ENCODE data around the gene FMNL2.
"Not testable (repeated sequence)": the region's sequence is repeated elsewhere in the genome, so short reads cannot be mapped to it uniquely, and the experiment has no call there.

FMNL2 gene

DNA sequence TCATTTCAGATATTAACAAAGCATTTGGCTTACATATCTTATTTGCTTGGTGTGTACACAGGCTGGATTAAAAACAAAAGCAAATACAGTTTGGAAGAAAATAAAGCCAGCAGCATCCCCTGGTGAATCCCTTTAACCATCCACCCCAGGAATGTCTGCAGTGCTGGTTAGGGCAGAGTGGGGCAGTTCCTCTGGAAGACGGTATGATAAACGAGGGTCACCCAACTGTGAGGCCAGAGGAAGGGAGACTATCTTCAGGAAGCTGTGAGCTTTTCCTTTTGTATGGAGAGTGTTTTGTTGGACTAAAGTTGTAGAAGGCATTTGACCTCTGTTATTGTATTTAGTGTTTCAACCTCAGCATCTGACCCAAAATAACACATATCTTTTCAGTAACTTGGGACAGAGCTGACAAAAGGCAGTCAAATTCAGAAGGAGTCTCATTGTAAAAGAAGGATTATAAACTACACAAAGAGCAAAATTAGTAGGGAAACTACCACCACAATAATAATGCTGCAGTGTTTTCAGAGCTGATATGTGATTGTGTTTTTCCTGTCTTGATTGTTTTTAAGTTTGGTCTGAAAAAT is 159.1 kb downstream of the FMNL2 start:
- DNase-seq, result no peak
- no peak for ATAC-seq

- no peak for DNase-seq
These were observed 161.4 kb downstream of the FMNL2 start for GRCh38 chr2:152496371-152496770.

DNA sequence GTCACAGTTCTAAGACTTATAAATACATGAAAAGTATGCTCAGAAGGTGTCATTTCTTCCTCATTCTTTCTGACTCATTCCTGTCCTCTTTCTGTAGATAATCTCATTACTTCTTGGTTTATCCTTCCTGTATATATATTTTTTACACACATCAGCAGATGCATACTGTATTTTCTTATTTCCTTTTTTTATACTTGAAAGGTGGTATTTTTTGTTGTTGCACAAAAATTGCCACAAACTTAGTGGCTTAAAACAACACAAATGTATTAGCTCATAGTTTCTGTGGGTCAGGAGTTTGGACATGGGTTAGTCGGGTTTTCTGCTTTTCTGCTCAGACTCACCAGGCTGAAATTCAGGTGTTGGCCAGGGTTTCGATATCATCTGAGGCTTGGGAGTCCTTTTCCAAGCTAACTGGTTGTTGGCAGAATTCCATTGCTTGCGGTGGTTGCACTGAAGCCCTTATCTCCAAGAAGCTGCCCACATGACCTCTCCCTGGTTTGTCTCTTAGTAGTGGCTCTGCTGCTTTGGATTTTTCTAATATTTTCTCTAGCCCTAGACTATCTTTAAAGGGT is 162.6 kb downstream of the FMNL2 start:
- DNase-seq, result no peak
- no peak for ATAC-seq

More at GRCh38 chr2:152496371-152496770, 161.4 kb downstream of the FMNL2 start:
- no peak for ATAC-seq

- DNase-seq (no peak), ATAC-seq (no peak)
These were observed 164.4 kb downstream of the FMNL2 start for GRCh38 chr2:152499331-152499816.

DNA sequence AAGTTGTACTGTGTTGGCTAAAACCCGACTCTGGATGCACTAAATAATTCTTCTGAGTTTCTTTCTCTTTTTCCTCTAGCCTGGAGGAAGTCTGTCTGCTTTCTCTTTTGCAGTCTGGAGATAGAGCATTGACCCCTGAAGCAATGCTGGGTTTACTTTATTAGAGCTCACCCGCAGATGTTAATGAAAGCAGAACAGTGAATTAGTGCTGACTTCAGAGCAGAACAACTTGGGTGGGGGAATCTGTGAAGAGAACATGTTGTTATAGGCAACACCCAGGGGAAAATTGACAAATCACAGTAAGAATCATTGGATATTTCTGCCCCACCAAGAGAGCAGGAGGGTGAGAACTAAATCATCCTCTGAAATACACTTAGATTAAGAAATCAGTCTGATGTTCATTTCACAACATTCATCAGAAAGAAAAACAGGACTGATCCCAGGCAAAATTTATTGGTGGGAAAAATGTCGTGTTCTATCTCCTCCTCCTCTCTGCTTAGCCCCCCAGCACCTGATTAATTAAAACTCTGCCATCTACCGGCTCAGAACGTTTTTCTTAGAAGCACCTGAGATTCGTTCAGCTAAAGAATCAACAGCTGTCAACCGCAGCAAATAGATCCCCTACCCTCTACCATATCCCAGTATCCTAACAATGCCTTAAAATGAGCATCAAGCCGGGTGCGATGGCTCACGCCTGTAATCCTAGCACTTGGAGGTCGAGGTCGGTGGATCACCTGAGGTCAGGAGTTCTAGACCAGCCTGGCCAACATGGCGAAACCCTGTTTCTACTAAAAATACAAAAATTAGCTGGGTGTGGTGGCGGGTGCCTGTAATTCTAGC is 165.1 kb downstream of the FMNL2 start:
- ATAC-seq, result no peak
- no peak for DNase-seq

- DNase-seq, result no peak
- no peak for ATAC-seq
These were observed 165.8 kb downstream of the FMNL2 start for GRCh38 chr2:152500772-152501171.

DNA sequence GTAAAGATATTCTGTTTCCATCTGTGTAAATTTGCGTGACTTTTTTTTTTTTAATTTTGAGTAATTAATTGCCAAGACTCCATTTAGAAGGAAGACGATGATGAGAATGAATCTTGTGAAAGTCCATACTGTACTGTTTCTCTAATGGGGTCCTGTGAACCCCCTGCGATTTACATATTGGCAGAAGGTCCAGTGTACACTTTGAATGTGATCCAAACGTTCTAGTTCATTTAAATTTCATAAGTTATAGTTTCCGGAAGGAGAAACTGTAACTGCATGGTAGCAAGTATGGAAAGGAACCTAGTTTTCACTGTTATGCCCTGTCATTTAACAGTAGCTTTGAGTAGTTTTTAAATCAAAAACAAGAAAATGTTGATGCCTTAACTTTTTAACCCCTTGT is 166.7 kb downstream of the FMNL2 start:
- ATAC-seq, result no peak
- DNase-seq, result no peak

GRCh38 chr2:152504618-152505017 is 169.6 kb downstream of the FMNL2 start:
- DNase-seq (no peak), ATAC-seq (no peak)

DNA sequence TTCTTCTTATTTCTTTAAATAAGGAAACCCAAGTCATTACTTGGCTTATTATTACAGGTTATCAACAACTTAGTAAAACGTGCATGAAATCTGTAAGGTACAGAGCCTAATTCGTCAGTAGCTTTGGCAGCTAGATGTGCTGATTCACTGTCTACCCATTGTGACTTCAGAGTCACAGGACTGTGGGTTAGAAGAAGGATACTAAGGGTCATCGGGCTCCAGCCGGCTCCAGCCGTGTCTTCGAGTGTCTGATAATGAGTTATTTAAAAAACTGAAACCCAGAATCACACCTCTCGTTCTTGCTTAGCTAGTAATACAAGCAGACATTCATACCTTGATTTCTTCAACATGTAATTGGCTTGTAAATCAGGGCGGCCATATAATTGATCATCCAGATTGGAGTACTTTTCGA is 170.5 kb downstream of the FMNL2 start:
- ATAC-seq (no peak), DNase-seq (no peak)

DNA sequence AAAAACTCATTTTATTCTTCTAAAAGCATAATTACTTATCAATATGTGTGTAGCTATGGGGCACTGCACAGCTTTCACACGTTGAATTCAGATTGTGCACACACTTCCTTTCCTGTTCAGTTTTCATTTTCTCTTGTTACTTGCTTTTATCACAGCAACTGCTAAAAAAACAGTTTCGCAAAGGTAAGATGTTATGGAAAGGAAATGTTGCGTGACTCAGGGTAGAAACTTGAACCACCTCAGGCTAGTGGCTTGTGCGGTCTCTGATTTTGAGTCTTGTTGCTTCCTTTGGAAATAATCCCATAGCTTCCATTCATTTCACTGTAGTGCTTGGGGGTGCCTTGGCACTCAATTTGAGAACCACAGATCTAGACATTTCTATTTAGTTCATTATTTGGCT is 171.9 kb downstream of the FMNL2 start:
- ATAC-seq (no peak), DNase-seq (no peak)

GRCh38 chr2:152507907-152508306 is 172.9 kb downstream of the FMNL2 start:
- no peak for ATAC-seq
- no peak for DNase-seq

DNA sequence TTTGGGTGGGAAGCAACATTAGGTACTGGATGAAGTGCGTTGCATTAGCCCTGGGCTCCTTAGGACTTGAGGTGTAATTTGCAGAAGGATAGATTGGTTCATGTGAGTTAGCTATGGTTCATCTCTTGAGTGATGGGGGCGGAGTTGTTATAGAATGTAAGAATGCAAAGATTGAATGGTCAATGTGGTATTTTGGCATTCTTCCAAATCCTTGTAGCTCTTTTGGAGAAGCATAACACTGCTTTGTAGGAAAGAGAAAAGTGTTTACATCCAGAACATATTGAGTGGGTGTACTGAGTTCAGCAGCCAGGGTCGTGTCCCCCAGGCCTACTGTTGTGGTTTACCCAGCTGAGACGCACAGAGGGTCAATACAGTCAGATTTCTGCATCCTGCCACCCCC is 173.5 kb downstream of the FMNL2 start:
- DNase-seq (no peak), ATAC-seq (no peak)

- ATAC-seq (no peak), DNase-seq (no peak)
These were observed 175.0 kb downstream of the FMNL2 start for GRCh38 chr2:152509772-152510491.

DNA sequence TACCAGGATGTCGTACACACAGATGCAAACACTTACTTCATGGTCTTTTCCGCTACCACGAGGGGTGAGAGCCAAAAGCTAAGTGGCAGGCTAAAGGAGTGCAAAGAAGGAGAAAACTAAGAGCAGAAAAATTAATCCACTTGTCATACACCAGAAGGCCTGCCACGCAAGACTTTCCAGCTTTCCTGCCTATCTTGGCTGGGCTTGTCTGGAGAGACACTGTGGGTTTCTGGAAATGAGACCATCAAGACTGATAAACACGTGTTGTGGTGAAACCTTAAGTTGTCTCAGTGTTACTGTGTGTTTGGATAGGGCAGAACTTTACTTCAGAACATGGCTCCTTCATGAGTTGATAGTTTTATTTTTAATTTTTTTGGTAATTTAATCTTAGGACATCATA is 175.6 kb downstream of the FMNL2 start:
- ATAC-seq, result no peak
- no peak for DNase-seq

DNA sequence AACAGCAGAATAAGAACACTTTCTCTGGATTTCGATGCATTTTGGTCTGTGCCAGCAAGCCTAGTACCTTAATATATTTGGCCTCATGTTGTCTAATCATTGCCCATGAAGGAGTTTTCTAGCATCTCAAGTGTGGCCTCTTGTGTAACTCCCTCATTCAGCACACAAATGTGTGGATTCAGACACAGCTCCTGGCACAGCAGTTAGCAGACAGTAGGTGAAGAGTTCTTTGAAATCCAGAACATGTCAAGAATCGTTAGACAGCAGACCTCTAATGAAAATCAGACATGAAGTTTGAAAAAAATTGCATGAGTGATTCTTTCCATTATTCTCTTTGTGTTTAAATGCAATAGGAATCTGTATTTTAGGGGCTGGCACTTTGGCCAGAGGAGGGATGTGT is 177.0 kb downstream of the FMNL2 start:
- no peak for ATAC-seq
- no peak for DNase-seq

DNA sequence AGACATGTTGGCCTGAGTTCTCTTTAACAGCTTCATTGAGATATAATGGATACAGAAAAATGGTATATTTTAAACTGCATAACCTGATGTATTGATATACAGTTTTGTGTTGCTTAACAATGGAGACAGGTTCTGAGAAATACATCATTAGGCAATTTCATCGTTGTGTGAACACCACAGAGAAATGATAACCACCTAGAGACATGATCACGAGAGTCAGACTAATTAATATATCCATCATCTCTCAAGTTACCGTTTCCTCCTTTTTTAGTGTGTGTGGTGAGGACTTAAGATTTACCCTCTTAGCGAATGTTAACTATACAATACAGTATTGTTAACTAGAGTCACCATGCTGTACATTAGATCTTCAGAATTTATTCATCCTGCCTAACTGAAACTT is 178.1 kb downstream of the FMNL2 start:
- DNase-seq (no peak), ATAC-seq (no peak)

DNA sequence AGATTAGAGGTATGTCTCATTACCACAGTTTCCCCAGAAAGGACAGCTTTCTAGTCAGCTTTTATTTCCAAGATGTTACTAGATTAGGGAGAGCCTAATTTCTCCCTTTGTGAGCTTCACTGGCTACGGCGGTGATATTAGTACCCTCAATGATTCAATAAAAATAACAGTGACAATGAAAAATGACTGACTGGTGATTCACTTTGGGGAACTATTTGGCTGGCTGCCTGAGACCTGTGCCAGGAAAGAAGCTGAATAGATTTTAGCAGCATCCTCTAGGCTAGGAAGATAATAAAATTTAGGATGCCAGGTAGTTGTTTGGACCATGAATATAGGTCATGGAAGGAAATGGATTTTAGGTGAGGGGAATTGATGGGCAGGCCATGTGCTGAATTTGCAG is 178.7 kb downstream of the FMNL2 start:
- ATAC-seq, result no peak
- DNase-seq, result no peak

- no peak for DNase-seq
- ATAC-seq, result no peak
These were observed 183.1 kb downstream of the FMNL2 start for GRCh38 chr2:152518034-152518433.

- ATAC-seq (no peak), DNase-seq (no peak)
These were observed 183.9 kb downstream of the FMNL2 start for GRCh38 chr2:152518641-152519580.

DNA sequence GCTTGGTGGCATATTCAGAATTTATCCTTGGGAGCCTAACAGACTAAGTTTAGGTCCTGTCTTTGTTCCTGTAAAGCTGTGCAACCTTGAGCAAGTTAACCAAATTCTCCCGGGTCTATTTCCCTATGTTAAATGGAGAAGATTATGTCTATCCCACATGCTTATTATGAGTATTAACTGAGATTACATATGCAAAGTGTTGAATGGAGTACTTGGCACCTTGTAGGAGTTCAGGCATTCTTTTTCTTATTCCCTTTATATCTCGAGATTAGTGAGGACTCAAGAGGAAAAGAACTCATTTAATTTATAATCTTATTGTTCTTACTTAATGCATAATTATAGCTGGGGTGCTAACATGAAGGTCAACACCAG is 184.6 kb downstream of the FMNL2 start:
- no peak for DNase-seq
- no peak for ATAC-seq

DNA sequence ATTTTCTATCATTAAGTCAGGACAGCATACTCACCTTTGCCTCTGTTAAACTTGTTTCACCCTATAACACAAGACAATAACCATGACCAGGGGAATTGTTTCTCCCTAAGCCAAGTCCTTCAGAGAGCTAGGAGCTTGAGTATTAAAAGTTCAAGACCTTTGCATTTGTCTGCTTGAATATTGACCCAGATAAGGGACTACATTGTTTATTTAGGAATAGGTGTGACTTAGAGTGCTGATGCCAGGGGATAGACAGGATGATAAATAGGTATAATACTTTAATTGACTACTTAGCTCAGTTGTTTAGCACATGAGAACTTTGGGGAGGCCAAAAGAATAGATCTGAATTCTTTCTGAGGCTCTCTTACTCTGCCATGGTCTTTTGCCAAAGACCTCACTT is 185.8 kb downstream of the FMNL2 start:
- DNase-seq (no peak), ATAC-seq (no peak)

- ATAC-seq, DNase-seq: not testable (repeated sequence)
These were observed 187.5 kb downstream of the FMNL2 start for GRCh38 chr2:152522446-152522845.
